HG03521 (cell line): Measurements from ENCODE around the gene PSEN1.
"Not testable (repeated sequence)": the region's sequence is repeated elsewhere in the genome, so short reads cannot be mapped to it uniquely, and the experiment has no call there.

Experiments
- ATAC-seq: cut with Tn5 transposase; IDR thresholded peaks from one replicate; pipeline ENCODE4 v1.9.1; 2021; ENCODE audit warnings: mild to moderate bottlenecking, moderate library complexity; ENCODE audit not compliant: unreplicated experiment

The PSEN1 gene

GRCh38 chr14:73162251-73162650 lies 25.9 kb downstream of the PSEN1 start:
- no peak for ATAC-seq

- ATAC-seq: no peak
These were observed 30.1 kb downstream of the PSEN1 start for GRCh38 chr14:73166399-73166798.

- ATAC-seq: no peak
These were observed 31.4 kb downstream of the PSEN1 start for GRCh38 chr14:73167727-73168126.

GRCh38 chr14:73168274-73168673 lies 32.0 kb downstream of the PSEN1 start:
- no peak for ATAC-seq

- ATAC-seq: no peak
These were observed 32.4 kb downstream of the PSEN1 start for GRCh38 chr14:73168691-73169090.

- ATAC-seq: not testable (repeated sequence)
These were observed 33.5 kb downstream of the PSEN1 start for GRCh38 chr14:73169855-73170254.

GRCh38 chr14:73170686-73171085 lies 34.4 kb downstream of the PSEN1 start:
- no peak for ATAC-seq

- ATAC-seq: no peak
These were observed 36.2 kb downstream of the PSEN1 start for GRCh38 chr14:73172500-73172899.

- ATAC-seq: no peak
These were observed 36.9 kb downstream of the PSEN1 start for GRCh38 chr14:73173092-73173735.

- no peak for ATAC-seq
These were observed 40.4 kb downstream of the PSEN1 start for GRCh38 chr14:73176685-73177084.

GRCh38 chr14:73180385-73180805 lies 44.1 kb downstream of the PSEN1 start:
- no peak for ATAC-seq

GRCh38 chr14:73180969-73181368 lies 44.7 kb downstream of the PSEN1 start:
- not testable (repeated sequence) for ATAC-seq

- ATAC-seq: no peak
These were observed 52.2 kb downstream of the PSEN1 start for GRCh38 chr14:73188501-73188911.

- ATAC-seq: no peak
These were observed 53.3 kb downstream of the PSEN1 start for GRCh38 chr14:73189651-73190050.

- no peak for ATAC-seq
These were observed 55.1 kb downstream of the PSEN1 start for GRCh38 chr14:73191441-73191840.

GRCh38 chr14:73194306-73194705 lies 58.0 kb downstream of the PSEN1 start:
- not testable (repeated sequence) for ATAC-seq

GRCh38 chr14:73198253-73198652 lies 61.9 kb downstream of the PSEN1 start:
- no peak for ATAC-seq

- no peak for ATAC-seq
These were observed 67.2 kb downstream of the PSEN1 start for GRCh38 chr14:73203527-73203926.

- no peak for ATAC-seq
These were observed 71.3 kb downstream of the PSEN1 start for GRCh38 chr14:73207615-73208014.

- ATAC-seq: no peak
These were observed 72.1 kb downstream of the PSEN1 start for GRCh38 chr14:73208390-73208789.

- no peak for ATAC-seq
These were observed 72.5 kb downstream of the PSEN1 start for GRCh38 chr14:73208846-73209245.

GRCh38 chr14:73209953-73210352 lies 73.6 kb downstream of the PSEN1 start:
- no peak for ATAC-seq
